Measurements from ENCODE around the gene MYRF. TPM values are rescaled to one million over a fixed set of nuclear protein-coding genes. Genes with fewer than 3 reads are reported as not detected.

MYRF gene
- total and polyA plus RNA-seq, 9 of the 15 experiments (the other 6 are each of a cell fraction or from before 2014, with no cell fraction given), result 2.3 to 25.8 (median 7.1) TPM

- TF ChIP-seq TCF7L2 (IDR thresholded peaks at IDR 0.05; ENCODE audit: low read depth, low read length) (no peak), MAFF (IDR thresholded peaks at IDR 0.05; ENCODE audit: low read length) (peak; percentile 52; the same call in 1 of the 2 replicates), GTF2E2 (tag; IDR thresholded peaks at IDR 0.05) (no peak; the same call in 1 of the 2 replicates), PBX2 (CRISPR knock-in tag; IDR thresholded peaks at IDR 0.05; ENCODE audit: low read depth) (no peak), PBX2 (tag; conservative IDR thresholded peaks at IDR 0.05; ENCODE audit: low read depth) (peak; percentile 13; the same call in 1 of the 2 replicates), PPARD (CRISPR knock-in tag; IDR thresholded peaks at IDR 0.05) (no peak), SUPT5H (IDR thresholded peaks at IDR 0.05) (peak; percentile 45; the same call in 1 of the 2 replicates), EP300 (IDR thresholded peaks at IDR 0.05; ENCODE audit: low read length) (peak; percentile 90), TRIM24 (IDR thresholded peaks at IDR 0.05) (peak; percentile 72 to 88), BCOR (IDR thresholded peaks at IDR 0.05) (no peak), MTA1 (IDR thresholded peaks at IDR 0.05; ENCODE audit: borderline replicate concordance) (peak; percentile 64; the same call in 1 of the 2 replicates), AFF1 (IDR thresholded peaks at IDR 0.05; ENCODE audit: low read depth in 1 of 2, partially characterized antibody in 2 of 2) (no peak), DNMT1 (IDR thresholded peaks at IDR 0.05) (no peak), ETS1 (conservative IDR thresholded peaks at IDR 0.05; ENCODE audit: control insufficient read depth, low read depth, low read length) (0 out of 2 replicates have a peak, but pooled peaks have one; percentile 35), MTA3 (IDR thresholded peaks at IDR 0.05; ENCODE audit: borderline replicate concordance) (peak; percentile 79), TFAP4 (CRISPR knock-in tag; IDR thresholded peaks at IDR 0.05; ENCODE audit: borderline replicate concordance) (peak; percentile 49), ARID3B (CRISPR knock-in tag; IDR thresholded peaks at IDR 0.05; ENCODE audit: borderline replicate concordance) (no peak)
Measured at GRCh38 chr11:61800331-61801281, 48.2 kb downstream of the MYRF start (continued).

Data from K562 (cell line).